Stimulated activated CD4-positive, alpha-beta T cell treated with anti-CD3 and anti-CD28 coated beads, Interleukin-4, amount 100 ng/mL, for 48 hours (primary cell): Measurements from ENCODE around the gene MXRA5.
"Not testable (repeated sequence)": the region's sequence is repeated elsewhere in the genome, so short reads cannot be mapped to it uniquely, and the experiment has no call there.

Experiments
- DNase-seq, 2 donors: peaks; one replicate each; pipeline ENCODE4 v3.0.0-alpha.2; 2020; ENCODE audit warnings: low read depth in 2 of 2

The MXRA5 gene, protein sequence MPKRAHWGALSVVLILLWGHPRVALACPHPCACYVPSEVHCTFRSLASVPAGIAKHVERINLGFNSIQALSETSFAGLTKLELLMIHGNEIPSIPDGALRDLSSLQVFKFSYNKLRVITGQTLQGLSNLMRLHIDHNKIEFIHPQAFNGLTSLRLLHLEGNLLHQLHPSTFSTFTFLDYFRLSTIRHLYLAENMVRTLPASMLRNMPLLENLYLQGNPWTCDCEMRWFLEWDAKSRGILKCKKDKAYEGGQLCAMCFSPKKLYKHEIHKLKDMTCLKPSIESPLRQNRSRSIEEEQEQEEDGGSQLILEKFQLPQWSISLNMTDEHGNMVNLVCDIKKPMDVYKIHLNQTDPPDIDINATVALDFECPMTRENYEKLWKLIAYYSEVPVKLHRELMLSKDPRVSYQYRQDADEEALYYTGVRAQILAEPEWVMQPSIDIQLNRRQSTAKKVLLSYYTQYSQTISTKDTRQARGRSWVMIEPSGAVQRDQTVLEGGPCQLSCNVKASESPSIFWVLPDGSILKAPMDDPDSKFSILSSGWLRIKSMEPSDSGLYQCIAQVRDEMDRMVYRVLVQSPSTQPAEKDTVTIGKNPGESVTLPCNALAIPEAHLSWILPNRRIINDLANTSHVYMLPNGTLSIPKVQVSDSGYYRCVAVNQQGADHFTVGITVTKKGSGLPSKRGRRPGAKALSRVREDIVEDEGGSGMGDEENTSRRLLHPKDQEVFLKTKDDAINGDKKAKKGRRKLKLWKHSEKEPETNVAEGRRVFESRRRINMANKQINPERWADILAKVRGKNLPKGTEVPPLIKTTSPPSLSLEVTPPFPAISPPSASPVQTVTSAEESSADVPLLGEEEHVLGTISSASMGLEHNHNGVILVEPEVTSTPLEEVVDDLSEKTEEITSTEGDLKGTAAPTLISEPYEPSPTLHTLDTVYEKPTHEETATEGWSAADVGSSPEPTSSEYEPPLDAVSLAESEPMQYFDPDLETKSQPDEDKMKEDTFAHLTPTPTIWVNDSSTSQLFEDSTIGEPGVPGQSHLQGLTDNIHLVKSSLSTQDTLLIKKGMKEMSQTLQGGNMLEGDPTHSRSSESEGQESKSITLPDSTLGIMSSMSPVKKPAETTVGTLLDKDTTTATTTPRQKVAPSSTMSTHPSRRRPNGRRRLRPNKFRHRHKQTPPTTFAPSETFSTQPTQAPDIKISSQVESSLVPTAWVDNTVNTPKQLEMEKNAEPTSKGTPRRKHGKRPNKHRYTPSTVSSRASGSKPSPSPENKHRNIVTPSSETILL (N-terminal part only)

GRCh38 chrX:3346501-3347259, at the start of gene MXRA5:
TSS of gene MXRA5 (minus strand) at chrX:3346652. CDS start at chrX:3343833, 2,819 bp downstream.
- no peak for DNase-seq

DNA sequence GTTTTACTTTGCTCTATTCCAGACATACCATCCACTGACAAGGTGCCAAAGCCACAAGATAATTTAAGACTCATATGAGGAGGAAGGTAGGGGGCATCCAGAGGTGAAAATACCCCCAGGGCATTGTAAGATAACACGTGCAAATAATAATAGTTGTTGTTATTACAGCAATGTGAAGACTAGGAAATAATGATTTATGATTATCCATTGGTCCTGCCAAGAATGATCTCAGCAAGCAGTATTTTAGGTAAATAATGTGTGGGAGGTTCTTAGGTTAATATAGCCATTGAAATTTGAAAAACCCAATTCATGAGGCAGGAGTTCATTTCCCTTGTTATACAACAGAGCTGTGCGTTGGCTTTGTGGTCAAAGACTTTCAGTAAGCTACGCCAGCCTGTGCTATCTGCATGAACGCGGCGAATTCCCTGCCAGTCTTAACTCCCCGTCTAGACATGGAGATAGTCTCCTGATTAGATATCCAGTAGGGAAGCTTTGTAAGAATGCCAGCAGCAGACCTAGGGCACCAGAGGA, 47.2 kb upstream of the MXRA5 start:
- DNase-seq, result no peak

GRCh38 chrX:3393178-3393577, 46.7 kb upstream of the MXRA5 start:
- no peak for DNase-seq

- no peak for DNase-seq
These were observed 42.0 kb upstream of the MXRA5 start for GRCh38 chrX:3388457-3388856.

DNA sequence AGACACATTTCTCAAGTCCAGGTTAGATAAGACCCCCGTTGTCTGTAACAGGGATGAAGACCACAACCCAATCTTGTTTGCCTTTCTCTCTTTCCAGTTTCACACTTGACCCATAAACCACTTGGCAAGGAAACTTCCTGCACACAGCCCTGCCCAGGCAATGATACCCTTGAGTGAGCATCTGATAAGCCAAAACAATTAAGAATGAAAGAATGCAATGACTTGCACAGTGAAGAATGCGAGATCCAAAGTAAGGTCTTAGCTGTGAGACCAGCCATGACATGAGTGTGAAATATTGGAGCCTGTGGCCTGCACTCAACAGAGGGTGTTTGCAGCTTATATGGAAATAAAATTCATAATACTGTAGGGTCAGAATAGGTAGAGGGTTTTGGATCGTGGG, 37.9 kb upstream of the MXRA5 start:
- no peak for DNase-seq

- DNase-seq, result no peak
These were observed 34.2 kb upstream of the MXRA5 start for GRCh38 chrX:3380603-3381002.

DNA sequence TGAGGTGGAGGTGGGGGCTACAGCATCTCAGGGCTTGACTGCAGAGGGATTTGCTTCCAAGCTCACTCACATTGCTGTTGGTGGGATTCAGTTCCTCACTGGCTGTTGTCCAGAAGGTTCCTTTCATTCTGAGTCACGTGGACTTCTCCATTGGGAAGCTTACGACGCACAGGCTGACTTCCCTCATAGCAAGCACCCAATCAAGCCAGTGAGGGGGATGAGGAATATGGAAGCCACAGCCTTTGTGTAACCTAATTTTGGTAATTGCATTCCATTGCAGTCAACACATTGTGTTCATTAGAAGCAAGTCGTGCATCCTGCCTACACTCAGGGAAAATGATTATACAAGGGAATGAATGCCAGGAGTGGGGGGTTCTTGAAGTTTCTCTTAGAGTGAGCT, 32.7 kb upstream of the MXRA5 start:
- no peak for DNase-seq

GRCh38 chrX:3378156-3378555, 31.7 kb upstream of the MXRA5 start:
- no peak for DNase-seq

- DNase-seq, result no peak
These were observed 31.1 kb upstream of the MXRA5 start for GRCh38 chrX:3377560-3377959.

- not testable (repeated sequence) for DNase-seq
These were observed 29.5 kb upstream of the MXRA5 start for GRCh38 chrX:3375878-3376508.

GRCh38 chrX:3374108-3374800, 27.8 kb upstream of the MXRA5 start:
- DNase-seq, result no peak

GRCh38 chrX:3371163-3371562, 24.7 kb upstream of the MXRA5 start:
- no peak for DNase-seq

DNA sequence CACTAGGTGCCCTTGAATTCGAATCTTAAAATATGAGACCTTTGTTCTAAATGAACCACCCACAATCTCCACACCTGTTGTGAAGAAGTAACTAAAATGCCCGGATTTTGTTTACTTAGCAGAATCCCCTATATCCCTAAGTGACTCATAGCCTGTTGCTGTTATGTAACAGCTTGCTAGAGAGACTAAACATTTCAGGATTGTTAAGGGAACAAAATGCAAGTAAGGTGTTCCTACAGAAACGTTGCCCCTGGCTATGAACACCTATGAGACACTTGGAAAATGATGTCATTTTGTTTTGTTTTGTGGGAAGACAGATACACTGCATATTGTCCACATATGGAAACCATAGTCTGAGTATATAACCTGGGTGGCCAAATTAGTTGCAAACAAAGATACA, 24.2 kb upstream of the MXRA5 start:
- no peak for DNase-seq

GRCh38 chrX:3362956-3363355, 16.5 kb upstream of the MXRA5 start:
- DNase-seq, result no peak

GRCh38 chrX:3360881-3361280, 14.4 kb upstream of the MXRA5 start:
- no peak for DNase-seq

DNA sequence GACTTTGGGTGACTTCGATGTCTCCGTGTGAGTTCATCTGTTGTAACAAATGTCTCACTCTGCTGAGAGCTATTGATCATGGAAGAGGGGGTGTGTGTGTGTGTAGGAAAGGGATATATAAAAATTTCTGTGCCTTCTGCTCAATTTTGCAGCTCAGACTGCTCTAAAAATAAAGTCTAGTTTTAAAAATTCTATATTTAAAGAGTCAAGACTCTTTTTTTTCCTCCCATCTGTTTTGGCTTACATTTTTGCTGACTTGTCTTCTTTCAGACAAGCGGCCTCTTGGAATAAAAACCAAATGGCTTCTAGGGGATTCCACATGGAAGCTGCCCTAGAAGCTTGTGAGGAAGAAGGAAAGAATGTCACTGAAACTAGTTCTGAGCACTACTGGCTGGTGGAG, 6.3 kb upstream of the MXRA5 start:
- not testable (repeated sequence) for DNase-seq

GRCh38 chrX:3351276-3351675, 4.8 kb upstream of the MXRA5 start:
- no peak for DNase-seq

DNA sequence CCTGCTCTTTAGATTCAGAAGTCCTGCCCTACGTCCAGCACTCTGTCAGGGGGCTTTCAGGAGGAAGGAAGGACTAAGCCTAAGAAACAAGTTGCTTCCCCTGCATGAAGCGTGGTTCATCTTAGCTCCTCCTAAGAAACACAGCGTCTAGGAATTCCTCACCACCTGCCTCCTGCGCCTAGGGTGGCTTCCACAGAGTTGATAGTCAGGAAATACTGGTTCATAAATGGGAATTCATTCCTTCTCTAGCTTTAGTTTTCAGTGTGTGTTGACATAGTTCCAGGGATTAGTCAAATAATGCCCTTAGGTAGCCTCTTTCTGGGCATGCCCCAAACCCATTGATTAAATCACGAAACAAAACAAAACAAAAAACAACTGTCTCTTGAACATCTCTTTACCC, 1.7 kb upstream of the MXRA5 start:
- DNase-seq, result no peak

DNA sequence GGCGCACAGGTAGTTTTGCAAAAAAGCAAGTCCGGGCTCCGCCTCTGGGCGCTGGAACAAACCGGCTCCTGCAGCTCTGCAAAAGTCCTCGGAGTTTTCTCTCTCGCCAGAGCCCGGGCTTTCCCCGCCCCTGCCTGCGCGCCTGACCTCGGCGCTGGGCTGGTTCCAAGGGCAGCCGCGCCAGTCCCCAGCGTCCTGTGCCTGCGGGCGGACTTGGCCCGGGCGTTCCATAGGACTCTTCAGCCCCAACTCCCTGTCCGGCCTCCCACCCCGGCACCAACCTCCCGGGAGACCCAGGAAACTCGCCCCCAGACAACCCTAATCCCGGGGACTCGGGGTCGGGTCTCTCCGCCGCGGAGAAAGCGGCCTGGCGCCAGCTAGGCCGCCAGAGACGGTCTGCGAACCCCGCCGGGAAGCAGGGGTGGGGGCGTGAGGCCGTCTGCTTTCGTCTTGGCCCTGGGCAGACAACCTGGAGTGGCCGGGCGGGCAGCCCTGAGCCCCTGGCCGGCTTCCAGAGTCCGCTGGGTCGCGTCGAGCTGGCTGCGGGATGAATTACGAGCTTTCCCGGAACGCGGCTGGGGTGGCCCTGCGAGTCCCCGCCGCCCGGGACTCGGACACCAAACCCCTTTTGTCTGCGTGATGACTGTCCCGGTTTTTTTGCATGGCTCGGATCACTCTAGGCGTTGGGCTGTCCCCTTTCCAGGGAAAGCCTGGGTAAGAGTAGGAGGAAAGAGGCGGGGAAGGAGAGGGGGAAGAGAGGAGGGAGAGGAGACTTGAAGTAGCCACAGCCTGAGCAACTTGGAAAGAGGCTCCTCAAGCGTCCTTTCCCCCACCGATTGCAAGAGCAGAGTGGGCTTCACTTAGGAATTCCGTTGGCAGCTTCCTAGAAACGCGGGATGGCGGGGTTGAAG, 916 bp downstream of the MXRA5 start:
- DNase-seq, result no peak
